ENCODE results near the gene SLC22A15.
"Not testable (repeated sequence)": the region's sequence is repeated elsewhere in the genome, so short reads cannot be mapped to it uniquely, and the experiment has no call there.

The SLC22A15 gene

GRCh38 chr1:116033322-116033721 is 57.0 kb downstream of the SLC22A15 start:
- no peak for DNase-seq (ENCODE audit: low read depth)

DNA sequence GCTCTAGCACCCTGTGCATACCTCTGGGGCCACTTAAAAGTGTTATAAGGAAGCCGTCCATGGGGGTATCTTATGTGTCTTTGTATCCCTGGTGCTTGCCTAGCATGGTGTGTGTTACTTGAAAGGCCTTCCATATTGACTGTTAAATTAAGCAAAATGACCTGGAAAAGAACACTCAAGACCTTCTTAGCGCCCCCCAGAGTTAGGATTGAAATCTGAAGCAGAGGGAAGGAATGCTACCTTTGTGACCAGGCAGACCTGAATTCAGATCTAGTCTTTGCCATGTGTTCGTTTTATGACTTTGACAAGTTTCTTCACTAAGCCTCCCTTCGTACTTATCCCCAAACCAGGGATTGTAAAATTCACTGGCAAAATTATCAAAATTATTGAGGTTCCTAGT is 59.9 kb downstream of the SLC22A15 start:
- DNase-seq (ENCODE audit: low read depth) = no peak

GRCh38 chr1:116038679-116039078 is 62.4 kb downstream of the SLC22A15 start:
- DNase-seq (ENCODE audit: low read depth) = no peak

DNA sequence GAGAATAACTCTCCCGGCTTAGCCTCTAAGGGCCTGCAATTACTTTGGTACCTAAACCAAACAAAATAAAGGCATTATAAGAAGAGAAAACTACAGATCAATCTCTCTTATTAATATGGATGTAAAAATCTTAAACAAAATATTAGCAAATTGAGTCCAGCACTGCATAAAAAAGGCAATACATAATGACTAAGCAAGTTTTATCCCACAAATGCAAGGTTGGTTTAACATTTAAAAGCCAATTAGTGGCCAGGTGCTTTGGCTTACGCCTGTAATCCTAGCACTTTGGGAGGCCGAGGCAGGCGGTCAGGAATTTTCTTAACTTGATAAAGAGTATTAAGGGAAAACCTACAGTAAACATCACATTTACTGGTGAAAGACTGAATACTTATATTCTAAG is 67.8 kb downstream of the SLC22A15 start:
- DNase-seq (ENCODE audit: low read depth) = no peak

DNA sequence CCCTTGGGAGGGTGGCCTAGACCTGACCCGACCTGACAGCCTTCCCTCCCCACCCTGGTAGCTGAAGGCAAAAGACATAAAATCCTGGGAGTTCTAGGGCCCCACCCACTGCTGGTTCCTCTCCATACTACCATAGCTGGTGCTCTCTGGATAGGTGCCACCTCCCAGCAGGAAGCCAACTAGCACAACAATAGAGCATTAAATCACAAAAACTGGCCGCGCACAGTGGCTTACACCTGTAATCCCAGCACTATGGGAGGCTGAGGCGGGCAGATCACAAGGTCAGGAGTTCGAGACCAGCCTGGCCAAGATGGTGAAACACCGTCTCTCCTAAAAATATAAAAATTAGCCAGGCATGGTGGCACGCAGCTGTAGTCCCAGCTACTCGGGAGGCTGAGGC is 70.6 kb downstream of the SLC22A15 start:
- not testable (repeated sequence) for DNase-seq (ENCODE audit: low read depth)

GRCh38 chr1:116051896-116052295 is 75.6 kb downstream of the SLC22A15 start:
- DNase-seq (ENCODE audit: low read depth) = not testable (repeated sequence)

DNA sequence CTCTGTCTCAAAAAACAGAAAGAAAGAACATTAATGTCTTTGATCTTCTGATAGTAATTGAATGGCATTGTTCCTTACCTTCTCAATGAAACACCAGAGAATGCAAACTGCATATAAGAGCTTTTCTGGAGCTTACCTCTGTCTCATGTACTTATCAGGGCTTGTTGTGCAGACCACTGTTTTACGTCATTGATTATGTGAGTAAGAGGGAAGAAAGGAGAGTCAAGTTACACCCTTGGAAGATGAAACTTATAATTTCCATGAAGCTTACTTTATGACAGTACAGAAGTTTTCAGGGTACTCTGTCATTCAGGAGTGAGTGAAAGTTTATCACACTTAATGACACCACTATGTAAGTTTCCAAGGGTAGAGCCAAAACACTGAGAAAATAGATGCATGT is 85.9 kb downstream of the SLC22A15 start:
- no peak for DNase-seq (ENCODE audit: low read depth)

DNA sequence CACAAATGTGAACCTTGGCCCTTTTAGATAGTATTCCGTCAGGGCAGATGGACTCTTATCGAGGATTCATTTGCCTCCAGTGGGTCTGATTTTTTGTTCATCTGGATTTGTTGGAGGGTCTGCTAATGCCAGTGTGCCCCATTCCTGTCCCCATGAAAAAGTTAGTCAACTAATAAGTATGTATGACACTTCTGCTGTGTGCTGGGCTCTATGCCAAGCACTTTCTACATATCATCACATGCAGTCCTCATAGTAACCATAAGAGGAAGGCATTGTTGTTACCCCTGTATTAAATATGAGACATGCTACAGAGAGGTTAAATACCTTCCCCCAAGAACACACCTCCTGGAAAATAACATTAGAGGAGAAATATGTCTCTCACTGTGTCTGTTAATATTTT is 88.3 kb downstream of the SLC22A15 start:
- DNase-seq (ENCODE audit: low read depth) = no peak

DNA sequence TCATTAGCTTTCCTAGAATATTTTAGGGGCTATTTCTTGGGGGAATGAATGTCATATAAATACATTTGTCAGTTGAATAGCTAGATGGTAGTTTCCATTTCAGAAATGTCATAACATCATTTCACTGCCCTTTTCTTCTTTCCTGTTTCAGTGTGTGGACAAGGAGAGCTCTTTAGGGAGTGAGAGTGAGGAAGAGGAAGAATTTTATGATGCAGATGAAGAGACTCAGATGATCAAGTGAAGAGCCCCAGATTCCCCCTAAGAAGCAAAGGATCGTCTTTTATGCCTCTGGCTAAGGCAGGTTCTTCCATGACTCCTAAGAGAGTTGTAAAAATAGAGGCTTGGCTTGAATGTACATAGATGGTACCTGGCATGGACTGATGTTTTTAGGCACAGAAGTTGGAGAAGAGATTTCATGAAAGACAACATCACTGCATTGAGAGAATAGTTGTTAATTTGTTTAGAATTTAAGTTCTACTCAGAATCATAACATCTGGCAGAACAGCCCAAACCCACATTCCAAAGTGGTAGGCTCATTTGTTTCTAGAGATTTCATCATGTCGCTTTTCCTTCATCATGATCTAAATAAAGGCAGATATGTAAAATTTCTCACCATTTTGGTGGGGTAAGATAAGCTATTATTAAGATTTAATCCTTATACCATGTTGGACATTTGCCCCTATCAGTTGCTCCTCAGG is 90.7 kb downstream of the SLC22A15 start:
- DNase-seq (ENCODE audit: low read depth) = peak; percentile 62

- DNase-seq (ENCODE audit: low read depth) = peak; percentile 79
Measured at GRCh38 chr1:116067566-116067890, 91.2 kb downstream of the SLC22A15 start.

- DNase-seq (ENCODE audit: low read depth) = no peak
Measured at GRCh38 chr1:116075575-116075974, 99.3 kb downstream of the SLC22A15 start.

- peak; percentile 76 for DNase-seq (ENCODE audit: low read depth)
Measured at GRCh38 chr1:116075990-116076389, 99.7 kb downstream of the SLC22A15 start.

GRCh38 chr1:116076831-116077230 is 100.5 kb downstream of the SLC22A15 start:
- no peak for DNase-seq (ENCODE audit: low read depth)

GRCh38 chr1:116078699-116079223 is 102.4 kb downstream of the SLC22A15 start:
- DNase-seq (ENCODE audit: low read depth) = no peak

DNA sequence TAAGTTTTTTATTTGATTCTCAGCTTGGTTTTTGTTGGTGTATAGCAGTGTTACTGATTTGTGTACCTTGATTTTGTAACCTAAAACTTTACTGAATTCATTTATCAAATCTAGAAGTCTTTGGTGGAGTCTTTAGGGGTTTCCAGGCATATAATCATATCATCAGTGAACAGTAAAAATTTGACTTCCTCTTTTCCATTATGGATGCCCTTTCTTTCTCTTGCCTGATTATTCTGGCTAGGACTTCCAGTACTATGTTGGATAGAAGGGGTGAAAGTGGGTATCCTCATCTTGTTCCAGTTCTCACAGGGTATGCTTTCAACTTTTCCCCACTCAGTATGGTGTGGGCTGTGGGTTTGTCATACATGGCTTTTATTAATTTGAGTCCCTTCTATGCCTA is 111.3 kb downstream of the SLC22A15 start:
- no peak for DNase-seq (ENCODE audit: low read depth)

GRCh38 chr1:116089870-116090269 is 113.6 kb downstream of the SLC22A15 start:
- no peak for DNase-seq (ENCODE audit: low read depth)

DNA sequence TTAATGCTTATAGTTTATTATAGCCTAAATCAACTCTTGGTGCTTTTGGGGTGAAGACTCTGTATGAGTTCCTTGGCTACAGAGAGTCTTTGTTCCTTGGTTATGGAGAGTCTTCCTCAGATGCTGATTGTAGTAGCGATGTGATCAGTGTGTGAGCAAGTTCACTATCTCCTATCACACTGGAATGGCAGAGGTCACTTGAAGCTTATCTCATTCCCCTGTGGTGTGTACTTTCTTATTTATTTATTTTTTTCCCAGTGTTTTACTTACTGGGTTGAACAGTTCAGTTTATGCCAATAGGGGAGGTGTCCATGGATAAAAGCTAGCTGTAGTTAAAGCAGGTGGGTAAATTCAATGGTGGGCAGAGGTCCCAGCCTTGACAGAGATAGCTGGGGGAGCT is 114.8 kb downstream of the SLC22A15 start:
- DNase-seq (ENCODE audit: low read depth) = no peak

DNA sequence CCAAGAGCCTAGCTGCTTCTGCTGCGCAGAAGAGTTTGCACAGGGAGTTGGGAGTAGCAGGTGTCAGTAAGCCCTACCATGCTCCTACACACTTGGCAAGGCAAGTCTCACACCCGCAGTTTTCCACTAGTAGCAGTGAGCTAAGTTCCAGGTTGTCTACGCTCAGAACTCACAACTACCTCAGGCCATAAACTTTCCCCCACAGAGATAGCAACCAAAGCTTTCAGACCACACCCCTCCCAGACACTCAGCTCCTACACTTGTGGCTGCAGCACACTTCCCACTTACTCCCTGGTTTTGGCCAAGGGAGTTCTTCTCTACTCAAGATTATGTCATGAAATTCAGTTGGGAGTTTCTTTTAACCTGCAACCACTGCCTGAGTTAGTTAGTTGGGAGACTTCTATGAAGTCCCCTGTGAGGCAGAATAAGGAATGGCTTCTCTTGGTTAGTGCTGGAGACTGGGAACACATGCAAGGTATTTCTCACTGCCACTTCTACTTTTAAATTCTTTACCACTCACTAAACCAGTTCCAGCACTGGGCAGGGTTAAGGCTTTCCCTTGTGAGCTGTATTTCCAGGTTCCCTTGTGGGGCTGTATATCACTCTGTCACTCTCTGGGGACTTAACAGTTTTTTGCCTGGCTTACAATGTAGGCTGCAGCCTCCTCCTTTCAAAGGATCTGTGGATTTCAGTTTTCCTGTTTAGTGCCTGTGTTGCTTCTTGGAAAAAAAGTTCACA is 116.6 kb downstream of the SLC22A15 start:
- DNase-seq (ENCODE audit: low read depth) = no peak

- DNase-seq (ENCODE audit: low read depth) = no peak
Measured at GRCh38 chr1:116095027-116095426, 118.7 kb downstream of the SLC22A15 start.

DNA sequence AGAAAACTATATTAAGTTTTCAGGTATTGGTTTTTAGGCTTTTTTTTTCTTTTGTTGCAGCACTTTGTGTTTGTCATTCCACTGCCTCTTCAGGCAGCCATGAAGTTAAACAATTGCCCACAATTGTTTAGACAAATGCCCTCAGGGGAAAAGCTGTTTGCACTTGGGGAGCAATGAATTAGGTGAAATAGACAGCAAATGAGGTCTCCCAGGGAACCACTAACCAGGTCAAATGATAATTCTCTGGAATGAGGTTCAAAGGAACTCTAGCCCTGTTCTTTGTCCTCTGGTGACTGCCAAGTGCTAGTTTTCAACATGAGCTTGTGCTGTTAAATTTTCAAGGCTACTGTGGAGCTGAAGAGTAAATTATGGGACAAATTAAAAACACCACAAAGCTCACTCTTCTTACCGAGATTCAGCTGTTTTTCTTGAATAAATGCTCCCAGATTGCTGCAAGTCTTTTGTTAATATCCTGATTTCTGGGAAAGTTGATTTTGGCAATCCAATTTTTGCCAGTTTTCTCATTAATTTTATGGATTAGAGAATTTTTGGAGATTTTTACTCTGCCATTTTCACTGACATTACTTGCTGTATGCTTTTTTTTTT is 119.8 kb downstream of the SLC22A15 start:
- no peak for DNase-seq (ENCODE audit: low read depth)

GRCh38 chr1:116097626-116098025 is 121.3 kb downstream of the SLC22A15 start:
- DNase-seq (ENCODE audit: low read depth) = no peak

DNA sequence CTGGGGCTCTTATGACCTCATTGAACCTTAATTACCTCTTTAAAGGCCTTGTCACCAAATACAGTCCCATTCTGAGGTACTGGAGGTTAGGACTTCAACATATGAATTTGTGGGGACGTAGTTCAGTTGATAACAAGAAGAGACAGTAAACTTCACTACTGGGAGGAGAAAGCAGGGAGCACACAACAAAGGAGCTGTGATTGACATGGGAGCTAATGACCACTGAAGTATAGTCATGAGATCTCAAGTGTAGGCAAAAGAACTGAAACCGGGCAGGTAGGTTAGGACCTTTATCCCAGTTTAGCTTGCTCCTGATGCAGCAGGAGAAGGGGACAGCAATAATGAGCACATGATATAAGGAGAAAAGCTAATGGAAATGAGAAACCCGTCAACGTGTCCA is 123.1 kb downstream of the SLC22A15 start:
- no peak for DNase-seq (ENCODE audit: low read depth)

DNA sequence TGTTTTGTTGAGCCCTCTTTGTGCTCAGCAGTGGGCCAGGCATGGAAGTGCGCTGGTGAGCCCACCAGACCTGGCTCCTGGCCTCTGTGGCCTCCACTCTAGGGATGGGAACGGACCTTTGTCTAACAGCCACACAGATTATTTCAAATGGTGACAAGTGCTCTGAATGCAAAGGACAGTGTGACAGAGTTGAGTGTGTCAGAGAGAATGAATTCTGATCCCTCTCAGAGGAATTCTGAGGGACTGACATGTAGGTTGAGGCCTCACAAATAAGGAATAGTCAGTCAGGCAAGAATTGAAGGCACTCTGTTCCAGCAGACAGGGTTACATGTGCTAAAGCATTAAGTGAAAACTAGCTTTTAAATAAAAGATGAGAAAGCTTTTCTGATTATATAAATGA is 123.6 kb downstream of the SLC22A15 start:
- DNase-seq (ENCODE audit: low read depth) = no peak

All from HS-27A (cell line).